Liver (tissue), 3 donors: ENCODE measurements around the gene FAM78B.

ENCODE experiments used
- ATF3 ChIP-seq: IDR thresholded peaks from 2 replicates; pipeline ENCODE4 v1.6.1; 2016; ENCODE audit warnings: antibody characterized with exemption
- CTCF ChIP-seq: fragments of 150-350 bp; IDR thresholded peaks from 2 replicates; pipeline ENCODE4 v1.5.1; 2017; ENCODE audit warnings: improper control_type of control experiment, low read depth, low read length; ENCODE audit not compliant: missing input control
- HNF4A ChIP-seq, 2 donors: conservative IDR thresholded peaks; 2 replicates each; pipeline ENCODE4 v1.6.1; 2016; ENCODE audit warnings: antibody characterized with exemption in 2 of 2, mild to moderate bottlenecking in 2 of 2
- MAX ChIP-seq: IDR thresholded peaks from 2 replicates; pipeline ENCODE4 v1.6.1; 2016; ENCODE audit warnings: antibody characterized with exemption
- RAD21 ChIP-seq, 2 donors: IDR thresholded peaks; 2 replicates each; pipeline ENCODE4 v1.6.1; 2016; ENCODE audit warnings: antibody characterized with exemption in 2 of 2, mild to moderate bottlenecking in 2 of 2
- REST ChIP-seq: IDR thresholded peaks from 2 replicates; pipeline ENCODE4 v1.6.1; 2016; ENCODE audit warnings: antibody characterized with exemption, mild to moderate bottlenecking
- donor health status: healthy.
- donor health status: healthy.

- TF ChIP-seq HNF4A (conservative IDR thresholded peaks at IDR 0.05) (no peak), CTCF (no peak), RAD21 (IDR thresholded peaks at IDR 0.05) (no peak), REST (no peak), ATF3 (no peak), MAX (no peak)
Observed at GRCh38 chr1:166185526-166185925, 18.7 kb upstream of the FAM78B start.
